Measurements from ENCODE around the gene PRPF38B.

- TF ChIP-seq POLR2A (IDR thresholded peaks at IDR 0.05; ENCODE audit: control extremely low read depth in 1 of 2, low read depth in 2 of 2, low read length in 2 of 2) (no peak), RBBP5 (IDR thresholded peaks at IDR 0.05; ENCODE audit: borderline replicate concordance, low read depth, low read length) (no peak), MAFK (IDR thresholded peaks at IDR 0.05; ENCODE audit: low read depth, low read length) (no peak), SIX5 (IDR thresholded peaks at IDR 0.05; ENCODE audit: low read depth, low read length) (no peak), CREB1 (IDR thresholded peaks at IDR 0.05) (no peak)
Measured at GRCh38 chr1:108678706-108679105, 13.4 kb upstream of the PRPF38B start.

Measured in H1 (cell line).